ENCODE data around the gene GNB1.

GRCh38 chr1:1924849-1925248 lies 34.0 kb upstream of the GNB1 start:
- no peak for TF ChIP-seq CTCF (IDR thresholded peaks at IDR 0.05)
- TF ChIP-seq POLR2A (IDR thresholded peaks at IDR 0.05), result no peak

All from adrenal gland (tissue), 5 donors.